Measurements from ENCODE around the gene WNT5B. TPM values are rescaled to one million over a fixed set of nuclear protein-coding genes. Genes with fewer than 3 reads are reported as not detected.
A peak's percentile ranks its signal among the peaks of the same experiment; 100 is the strongest.

Gene WNT5B
- total RNA-seq, 2 experiments from 2014 or later = not detected

DNA sequence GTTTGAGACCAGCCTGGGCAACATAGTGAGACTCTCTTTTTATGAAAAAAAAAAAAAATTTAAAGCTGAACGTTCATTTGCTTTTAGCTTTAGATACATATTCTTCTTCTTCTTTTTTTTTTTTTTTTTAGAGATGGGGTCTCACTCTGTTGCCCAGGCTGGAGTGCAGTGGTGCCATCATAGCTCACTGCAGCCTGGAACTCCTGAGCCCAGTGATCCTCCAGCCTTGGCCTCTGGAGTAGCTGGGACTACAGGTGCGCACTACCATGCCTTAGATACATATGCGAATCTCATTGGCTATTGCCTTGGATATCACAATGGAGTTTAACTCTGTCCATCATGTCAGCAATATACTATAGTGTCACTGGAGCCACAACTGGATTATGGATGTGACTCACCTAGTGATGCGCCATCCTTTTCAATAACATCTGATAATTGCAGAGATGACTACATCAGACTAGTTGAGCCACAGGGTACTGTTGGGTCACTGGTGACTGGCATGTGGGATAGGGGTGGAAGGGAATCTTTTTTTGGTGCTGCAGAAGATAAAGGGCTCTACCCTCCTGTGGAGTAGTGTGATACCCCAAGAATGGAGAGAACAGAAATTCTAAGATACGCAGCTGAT, 59.2 kb downstream of the WNT5B start:
- ATAC-seq (no peak), DNase-seq (peak; percentile 32)
- peaks cover 26% of the 10 kb centered on the region for H3K4me1 Mint-ChIP-seq (ENCODE audit: low read depth)
- no peaks in the 10 kb centered on the region for H3K27me3 Mint-ChIP-seq
- no peak for TF ChIP-seq CTCF (IDR thresholded peaks at IDR 0.05)
- H3K9me3 Mint-ChIP-seq = no peaks in the 10 kb centered on the region
- H3K27ac Mint-ChIP-seq = no peak overlapping the region
- ChIA-PET POLR2A (interaction anchor here (0.6 to 1.4 kb wide), 3 partner anchors 10 to 131 kb away, joined by 3 to 5 read pairs (median 5); no protein-coding TSS in a partner anchor), CTCF (interaction anchor here (1.0 to 3.1 kb wide), 2 partner anchors 26 to 35 kb away, joined by 4 to 14 read pairs; no protein-coding TSS in a partner anchor)
- intact Hi-C loops (cut with micrococcal nuclease) = no loop called here
- H3K4me3 Mint-ChIP-seq = no peak overlapping the region
- H3K36me3 Mint-ChIP-seq (ENCODE audit: low read depth) = peaks cover 5% of the 10 kb centered on the region

- H3K4me1 Mint-ChIP-seq (ENCODE audit: low read depth) = peaks cover 36% of the 10 kb centered on the region
- CTCF ChIA-PET = interaction anchor here (1.2 to 2.1 kb wide), 6 partner anchors 10 to 101 kb away, joined by 3 to 13 read pairs (median 4); no protein-coding TSS in a partner anchor
- POLR2A ChIA-PET = interaction anchor here (0.6 to 1.5 kb wide), 7 partner anchors 9 to 1001 kb away, joined by 3 to 10 read pairs (median 3); no protein-coding TSS in a partner anchor
- peak within 1 kb of the TSS; percentile 98 for H3K4me3 Mint-ChIP-seq
- no peak for TF ChIP-seq CTCF (IDR thresholded peaks at IDR 0.05)
- DNase-seq (peak; percentile 95), ATAC-seq (peak; percentile 98)
- intact Hi-C loops (cut with micrococcal nuclease) = loop anchor here (10.0 kb wide), 1 partner anchor 54 kb away; no protein-coding TSS in a partner anchor
- H3K36me3 Mint-ChIP-seq (ENCODE audit: low read depth) = peaks cover 15% of the 10 kb centered on the region
- no peaks in the 10 kb centered on the region for H3K27me3 Mint-ChIP-seq
- H3K27ac Mint-ChIP-seq = peak within 1 kb of the TSS; percentile 99
- H3K9me3 Mint-ChIP-seq = no peaks in the 10 kb centered on the region
These were observed 61.6 kb downstream of the WNT5B start, which contains the start of gene ADIPOR2 for GRCh38 chr12:1690578-1691122. Gene ADIPOR2, plus strand, starts transcription at chr12:1691070. Its CDS starts 63,274 bp downstream, at chr12:1754344.

DNA sequence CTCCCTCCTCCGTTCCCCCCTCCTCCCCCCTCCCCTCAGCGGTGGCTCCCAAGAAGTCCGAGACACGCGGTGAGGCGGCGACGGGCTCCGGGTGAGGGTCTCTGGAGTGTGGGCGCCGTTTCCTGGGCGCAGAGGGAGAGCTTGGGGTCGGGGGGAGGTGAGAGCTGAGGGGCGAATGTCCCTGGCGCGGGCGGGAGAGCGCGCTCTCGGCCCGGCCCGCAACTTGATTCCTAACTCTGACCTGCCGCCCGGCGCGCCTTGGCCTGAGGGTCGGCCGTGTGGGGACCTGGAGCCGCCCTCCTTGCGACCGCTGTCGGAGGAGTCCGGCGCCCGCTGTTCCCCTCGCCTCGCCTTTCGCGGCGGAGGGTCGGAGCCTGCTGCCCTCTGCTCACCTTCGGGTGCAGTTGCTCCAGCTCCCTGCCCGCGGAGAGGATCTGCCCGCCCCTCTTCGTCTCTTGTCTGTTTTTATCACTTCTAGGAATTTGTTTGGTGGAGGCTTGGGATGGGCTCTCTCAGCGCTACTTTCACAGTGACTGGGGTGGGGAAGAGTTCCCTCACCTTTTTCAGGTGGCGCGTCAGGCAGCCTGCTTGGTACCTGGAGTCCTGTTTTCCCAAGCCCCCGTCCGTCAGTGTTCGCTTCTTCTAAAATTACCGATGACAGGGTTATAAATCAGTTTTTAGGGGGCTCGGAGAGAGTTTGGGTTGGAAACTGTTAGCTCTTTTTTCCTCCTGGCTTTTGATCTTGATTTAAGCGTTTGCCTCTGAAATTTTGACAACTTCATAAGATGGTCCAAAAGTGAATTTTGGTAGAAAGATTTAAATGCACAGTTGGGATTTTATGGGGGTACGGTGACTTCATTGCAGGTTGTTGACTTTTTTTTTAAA, 62.3 kb downstream of the WNT5B start:
- ChIA-PET POLR2A (interaction anchor here (0.6 to 1.5 kb wide), 9 partner anchors 10 to 1000 kb away, joined by 3 to 10 read pairs (median 3); no protein-coding TSS in a partner anchor), CTCF (interaction anchor here (0.9 to 2.1 kb wide), 6 partner anchors 11 to 100 kb away, joined by 3 to 13 read pairs (median 4); no protein-coding TSS in a partner anchor)
- H3K4me1 Mint-ChIP-seq (ENCODE audit: low read depth) = peaks cover 44% of the 10 kb centered on the region
- H3K27me3 Mint-ChIP-seq = no peaks in the 10 kb centered on the region
- intact Hi-C loops (cut with micrococcal nuclease) = loop anchor here (10.0 kb wide), 1 partner anchor 53 kb away; no protein-coding TSS in a partner anchor
- H3K27ac Mint-ChIP-seq = peak overlapping the region; percentile 99
- peak overlapping the region; percentile 98 for H3K4me3 Mint-ChIP-seq
- H3K36me3 Mint-ChIP-seq (ENCODE audit: low read depth) = peaks cover 20% of the 10 kb centered on the region
- no peak for TF ChIP-seq CTCF (IDR thresholded peaks at IDR 0.05)
- ATAC-seq (peak; percentile 24), DNase-seq (peak; percentile 43)
- no peaks in the 10 kb centered on the region for H3K9me3 Mint-ChIP-seq

DNA sequence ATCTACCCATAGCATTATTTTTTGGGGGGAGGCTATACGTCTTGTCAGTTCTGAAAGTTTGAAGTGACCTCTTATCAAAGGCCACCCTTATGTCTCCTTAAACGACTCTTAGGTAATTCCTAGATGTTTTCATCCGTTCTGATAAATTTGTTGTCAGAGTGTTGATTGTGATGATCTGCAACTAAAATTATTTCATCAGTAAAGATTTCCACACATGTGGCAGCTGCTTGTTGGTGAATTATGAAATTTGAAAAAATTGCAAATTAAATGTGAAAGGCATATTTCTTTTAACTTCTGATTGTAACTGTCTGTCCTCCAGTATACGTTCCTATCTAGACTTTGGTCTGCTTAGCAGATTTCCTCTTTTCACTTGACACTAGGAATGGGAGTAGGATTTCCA, 63.2 kb downstream of the WNT5B start:
- peaks cover 52% of the 10 kb centered on the region for H3K4me1 Mint-ChIP-seq (ENCODE audit: low read depth)
- peak overlapping the region; percentile 99 for H3K27ac Mint-ChIP-seq
- H3K36me3 Mint-ChIP-seq (ENCODE audit: low read depth) = peaks cover 21% of the 10 kb centered on the region
- peak overlapping the region; percentile 98 for H3K4me3 Mint-ChIP-seq
- ChIA-PET POLR2A (no interaction called here), CTCF (interaction anchor here (1.7 to 2.1 kb wide), 2 partner anchors 11 to 99 kb away, joined by 4 to 13 read pairs; no protein-coding TSS in a partner anchor)
- H3K27me3 Mint-ChIP-seq = no peaks in the 10 kb centered on the region
- ATAC-seq (no peak), DNase-seq (no peak)
- no peaks in the 10 kb centered on the region for H3K9me3 Mint-ChIP-seq
- intact Hi-C loops (cut with micrococcal nuclease) = loop anchor here (10.0 kb wide), 1 partner anchor 53 kb away; no protein-coding TSS in a partner anchor
- no peak for TF ChIP-seq CTCF (IDR thresholded peaks at IDR 0.05)

Data from activated CD8-positive, alpha-beta T cell treated with anti-CD3 and anti-CD28 coated beads for 36 hours (primary cell).